ENCODE results near the gene GOT1. TPM values are rescaled to one million over a fixed set of nuclear protein-coding genes. Genes with fewer than 3 reads are reported as not detected.

GOT1 gene
- total RNA-seq, result 100 to 1,000 TPM in 3 of 4 donors, 10 to 100 TPM in 1; 91.4 to 215 (median 135) TPM

- H3K27me3 ChIP-seq, result no peaks in the 10 kb centered on the region
- H3K36me3 ChIP-seq, result no peaks in the 10 kb centered on the region
- peak; percentile 92 to 97 for ATAC-seq
- no peaks in the 10 kb centered on the region for H3K9me3 ChIP-seq
- peak; percentile 97 to 99 for DNase-seq
- TF ChIP-seq POLR2A (IDR thresholded peaks at IDR 0.05), result peak; percentile 89 to 93
- peak in 1 of 5 experiments; percentile 10 for TF ChIP-seq CTCF (IDR thresholded peaks at IDR 0.05 in 4 of 5, conservative IDR thresholded peaks at IDR 0.05 in 1 of 5)
- intact Hi-C loops (cut with DNase I; ENCODE audit: low total_unique reads) (loop anchor here (1.0 to 10.0 kb wide), 7 partner anchors 191 to 1933 kb away; partner anchors contain the start of genes COX15, CUTC, HIF1AN and MMS19), in situ Hi-C loops (cut with MboI; ENCODE audit: low sequenced_read_pairs in 4 of 4) (loop anchor here in 3 of 4 donors (5.0 to 25.0 kb wide), 4 partner anchors 184 to 304 kb away; partner anchors contain the start of genes COX15 (in 1 of the 3) and CUTC (in 1 of the 3))
- peaks cover 74 to 76% of the 10 kb centered on the region in 2 donors for H3K4me1 ChIP-seq
- peak within 1 kb of the TSS; percentile 81 to 97 (median 94) for H3K4me3 ChIP-seq
- H3K27ac ChIP-seq, result peak within 1 kb of the TSS; percentile 96 to 99 (median 98)
Measured at GRCh38 chr10:99430451-99431189, at the start of gene GOT1. GOT1 (minus strand) TSS chr10:99430624; CDS start chr10:99430565, 59 bp downstream.

DNA sequence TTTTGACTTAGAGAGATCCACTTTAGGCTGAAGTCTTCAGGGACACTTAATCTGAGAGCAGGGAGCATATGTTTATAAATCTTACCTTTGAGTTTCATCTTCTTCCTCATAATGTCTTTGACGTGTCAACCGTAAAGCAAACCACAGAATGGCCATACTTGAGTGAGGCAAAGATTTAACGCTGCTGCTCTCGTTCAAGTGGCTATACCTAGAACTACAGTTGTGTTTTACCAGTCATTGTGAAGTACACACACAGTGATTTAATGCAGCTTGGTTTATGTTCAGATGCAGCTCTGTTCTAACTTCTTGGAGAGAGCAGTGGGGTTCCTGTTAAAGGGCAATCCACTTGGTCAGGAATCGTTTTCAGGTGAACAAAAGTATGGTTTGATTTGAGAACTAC lies 39.9 kb upstream of the GOT1 start:
- Histone ChIP-seq H3K27me3 (peaks cover 3 to 20% (median 14%) of the 10 kb centered on the region in 3 donors), H3K36me3 (no peaks in the 10 kb centered on the region), H3K4me1 (no peaks in the 10 kb centered on the region), H3K4me3 (no peak overlapping the region), H3K27ac (no peak overlapping the region), H3K9me3 (no peaks in the 10 kb centered on the region)
- intact Hi-C loops (cut with DNase I; ENCODE audit: low total_unique reads), result no loop called here
- DNase-seq (no peak), ATAC-seq (no peak)
- in situ Hi-C loops (cut with MboI; ENCODE audit: low sequenced_read_pairs in 4 of 4), result no loop called here
- TF ChIP-seq POLR2A (IDR thresholded peaks at IDR 0.05), result no peak
- no peak for TF ChIP-seq CTCF (IDR thresholded peaks at IDR 0.05 in 4 of 5, conservative IDR thresholded peaks at IDR 0.05 in 1 of 5)

GRCh38 chr10:99467236-99467999 lies 37.0 kb upstream of the GOT1 start:
- no peak for DNase-seq
- in situ Hi-C loops (cut with MboI; ENCODE audit: low sequenced_read_pairs in 4 of 4) (no loop called here), intact Hi-C loops (cut with DNase I; ENCODE audit: low total_unique reads) (no loop called here)
- TF ChIP-seq POLR2A (IDR thresholded peaks at IDR 0.05), result no peak
- TF ChIP-seq CTCF (IDR thresholded peaks at IDR 0.05 in 4 of 5, conservative IDR thresholded peaks at IDR 0.05 in 1 of 5), result no peak
- Histone ChIP-seq H3K27me3 (peaks cover 3 to 15% (median 10%) of the 10 kb centered on the region in 3 donors), H3K9me3 (no peaks in the 10 kb centered on the region), H3K36me3 (no peaks in the 10 kb centered on the region), H3K27ac (no peak overlapping the region), H3K4me1 (no peaks in the 10 kb centered on the region), H3K4me3 (no peak overlapping the region)
- no peak for ATAC-seq

DNA sequence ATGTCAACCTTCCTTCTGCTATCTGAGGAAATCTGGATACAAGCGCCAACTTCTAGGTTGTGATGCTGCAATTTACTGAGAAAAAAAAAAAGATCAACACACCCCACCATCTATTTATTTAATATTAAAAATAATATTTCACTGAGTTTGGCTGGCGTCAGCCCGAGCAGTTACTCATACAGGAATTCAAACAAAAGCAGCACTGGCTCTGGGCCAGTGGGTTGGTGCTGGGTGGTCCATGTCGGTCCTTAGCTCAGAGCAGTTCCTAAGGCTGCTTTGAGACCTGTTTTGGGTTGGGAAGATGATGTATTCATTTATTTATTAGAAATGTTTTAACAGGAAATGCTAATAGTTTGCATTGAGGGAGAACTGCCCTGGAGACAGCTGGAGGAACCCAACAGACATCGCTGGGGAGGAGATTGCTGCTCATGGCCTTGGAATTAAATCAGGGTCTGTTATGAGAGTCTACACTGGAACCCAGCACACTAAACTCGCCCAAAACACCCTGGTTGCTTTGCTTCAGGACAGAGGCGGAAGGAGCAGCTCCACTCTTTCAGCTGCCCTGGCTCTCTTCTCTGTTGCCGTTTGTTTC lies 36.3 kb upstream of the GOT1 start:
- no peaks in the 10 kb centered on the region for H3K4me1 ChIP-seq
- TF ChIP-seq POLR2A (IDR thresholded peaks at IDR 0.05), result no peak
- TF ChIP-seq CTCF (IDR thresholded peaks at IDR 0.05 in 4 of 5, conservative IDR thresholded peaks at IDR 0.05 in 1 of 5), result no peak
- no peak overlapping the region for H3K4me3 ChIP-seq
- no peak for DNase-seq
- in situ Hi-C loops (cut with MboI; ENCODE audit: low sequenced_read_pairs in 4 of 4) (no loop called here), intact Hi-C loops (cut with DNase I; ENCODE audit: low total_unique reads) (no loop called here)
- peaks cover 3 to 18% (median 12%) of the 10 kb centered on the region in 3 donors for H3K27me3 ChIP-seq
- ATAC-seq, result no peak
- no peak overlapping the region for H3K27ac ChIP-seq
- no peaks in the 10 kb centered on the region for H3K36me3 ChIP-seq
- H3K9me3 ChIP-seq, result no peaks in the 10 kb centered on the region

All from gastrocnemius medialis (tissue), 4 donors.